ENCODE results near the gene NENF.

Gene NENF

DNA sequence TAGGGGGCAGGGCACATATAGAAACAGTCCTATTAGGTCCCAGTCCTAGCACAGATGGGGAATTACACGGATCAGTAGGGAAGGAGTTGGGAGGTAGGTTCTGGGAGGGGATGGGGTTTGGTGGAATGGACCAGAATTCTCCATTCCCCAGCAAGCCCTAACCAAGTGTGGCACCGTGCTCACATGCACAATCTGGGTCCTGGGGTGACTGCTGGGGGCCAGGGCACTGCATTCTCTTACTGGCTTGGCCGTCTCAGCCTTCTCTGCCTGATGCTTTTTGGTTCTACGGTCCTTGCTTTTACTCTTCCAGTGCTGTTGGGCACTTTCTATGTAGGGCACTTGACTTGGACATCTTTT is 53.9 kb downstream of the NENF start:
- Histone ChIP-seq H3K9ac (ENCODE audit: low read depth, low read length, poor library complexity, severe bottlenecking) (no peak overlapping the region), H3F3A (ENCODE audit: low read depth) (no peaks in the 10 kb centered on the region), H3K79me2 (ENCODE audit: insufficient read depth, low read length) (no peaks in the 10 kb centered on the region), H3K9me3 (ENCODE audit: insufficient read depth, low read depth, low read length) (no peaks in the 10 kb centered on the region), H3K4me2 (ENCODE audit: low read depth, low read length, poor library complexity, severe bottlenecking) (no peak overlapping the region), H3K4me3 (ENCODE audit: low read length, poor library complexity, severe bottlenecking) (no peak overlapping the region), H2AFZ (ENCODE audit: low read length) (no peak overlapping the region), H4K20me1 (ENCODE audit: insufficient read depth, low read length, poor library complexity, severe bottlenecking) (no peaks in the 10 kb centered on the region), H3K27me3 (ENCODE audit: insufficient read depth, low read length, poor library complexity, severe bottlenecking) (no peaks in the 10 kb centered on the region), H3K9me2 (replicated peaks; ENCODE audit: low read depth, low read length) (no peaks in the 10 kb centered on the region), H3K4me1 (ENCODE audit: insufficient read depth, low read length, poor library complexity, severe bottlenecking) (no peaks in the 10 kb centered on the region), H3K36me3 (ENCODE audit: insufficient read depth, low read length) (no peaks in the 10 kb centered on the region)
- TF ChIP-seq EZH2phosphoT487 (IDR thresholded peaks at IDR 0.05; ENCODE audit: borderline replicate concordance): no peak
- TF ChIP-seq, protein P1, sequence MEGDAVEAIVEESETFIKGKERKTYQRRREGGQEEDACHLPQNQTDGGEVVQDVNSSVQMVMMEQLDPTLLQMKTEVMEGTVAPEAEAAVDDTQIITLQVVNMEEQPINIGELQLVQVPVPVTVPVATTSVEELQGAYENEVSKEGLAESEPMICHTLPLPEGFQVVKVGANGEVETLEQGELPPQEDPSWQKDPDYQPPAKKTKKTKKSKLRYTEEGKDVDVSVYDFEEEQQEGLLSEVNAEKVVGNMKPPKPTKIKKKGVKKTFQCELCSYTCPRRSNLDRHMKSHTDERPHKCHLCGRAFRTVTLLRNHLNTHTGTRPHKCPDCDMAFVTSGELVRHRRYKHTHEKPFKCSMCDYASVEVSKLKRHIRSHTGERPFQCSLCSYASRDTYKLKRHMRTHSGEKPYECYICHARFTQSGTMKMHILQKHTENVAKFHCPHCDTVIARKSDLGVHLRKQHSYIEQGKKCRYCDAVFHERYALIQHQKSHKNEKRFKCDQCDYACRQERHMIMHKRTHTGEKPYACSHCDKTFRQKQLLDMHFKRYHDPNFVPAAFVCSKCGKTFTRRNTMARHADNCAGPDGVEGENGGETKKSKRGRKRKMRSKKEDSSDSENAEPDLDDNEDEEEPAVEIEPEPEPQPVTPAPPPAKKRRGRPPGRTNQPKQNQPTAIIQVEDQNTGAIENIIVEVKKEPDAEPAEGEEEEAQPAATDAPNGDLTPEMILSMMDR (conservative IDR thresholded peaks at IDR 0.05; ENCODE audit: low read length): no peak

DNA sequence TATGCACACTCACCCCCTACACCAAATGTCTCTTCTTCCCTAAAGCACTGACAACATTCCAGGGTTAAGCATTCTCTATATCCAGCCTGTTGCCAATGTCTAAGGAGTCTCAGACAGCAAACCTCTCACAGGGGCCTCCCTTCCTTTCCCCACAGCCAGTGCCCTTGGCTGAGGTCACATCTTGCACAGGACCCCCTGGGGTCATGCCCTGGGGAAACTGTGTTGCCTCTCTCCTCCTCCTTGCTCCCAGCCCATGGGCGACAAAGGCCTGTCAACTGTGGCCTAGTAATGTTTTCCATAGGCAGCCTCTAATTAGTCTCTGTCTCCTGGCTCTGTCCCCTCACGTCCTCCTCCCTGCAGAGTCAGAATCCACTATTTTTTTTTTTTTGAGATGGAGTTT is 54.6 kb downstream of the NENF start:
- Histone ChIP-seq H3K4me2 (ENCODE audit: low read depth, low read length, poor library complexity, severe bottlenecking) (no peak overlapping the region), H3K4me3 (ENCODE audit: low read length, poor library complexity, severe bottlenecking) (no peak overlapping the region), H3K36me3 (ENCODE audit: insufficient read depth, low read length) (no peaks in the 10 kb centered on the region), H4K20me1 (ENCODE audit: insufficient read depth, low read length, poor library complexity, severe bottlenecking) (no peaks in the 10 kb centered on the region), H3K27me3 (ENCODE audit: insufficient read depth, low read length, poor library complexity, severe bottlenecking) (no peaks in the 10 kb centered on the region), H3F3A (ENCODE audit: low read depth) (no peaks in the 10 kb centered on the region), H3K79me2 (ENCODE audit: insufficient read depth, low read length) (no peaks in the 10 kb centered on the region), H3K9me3 (ENCODE audit: insufficient read depth, low read depth, low read length) (no peaks in the 10 kb centered on the region), H3K9me2 (replicated peaks; ENCODE audit: low read depth, low read length) (no peaks in the 10 kb centered on the region), H3K9ac (ENCODE audit: low read depth, low read length, poor library complexity, severe bottlenecking) (no peak overlapping the region), H3K4me1 (ENCODE audit: insufficient read depth, low read length, poor library complexity, severe bottlenecking) (no peaks in the 10 kb centered on the region), H2AFZ (ENCODE audit: low read length) (no peak overlapping the region)
- no peak for TF ChIP-seq EZH2phosphoT487 (IDR thresholded peaks at IDR 0.05; ENCODE audit: borderline replicate concordance)
- TF ChIP-seq, protein P1 (conservative IDR thresholded peaks at IDR 0.05; ENCODE audit: low read length): no peak

DNA sequence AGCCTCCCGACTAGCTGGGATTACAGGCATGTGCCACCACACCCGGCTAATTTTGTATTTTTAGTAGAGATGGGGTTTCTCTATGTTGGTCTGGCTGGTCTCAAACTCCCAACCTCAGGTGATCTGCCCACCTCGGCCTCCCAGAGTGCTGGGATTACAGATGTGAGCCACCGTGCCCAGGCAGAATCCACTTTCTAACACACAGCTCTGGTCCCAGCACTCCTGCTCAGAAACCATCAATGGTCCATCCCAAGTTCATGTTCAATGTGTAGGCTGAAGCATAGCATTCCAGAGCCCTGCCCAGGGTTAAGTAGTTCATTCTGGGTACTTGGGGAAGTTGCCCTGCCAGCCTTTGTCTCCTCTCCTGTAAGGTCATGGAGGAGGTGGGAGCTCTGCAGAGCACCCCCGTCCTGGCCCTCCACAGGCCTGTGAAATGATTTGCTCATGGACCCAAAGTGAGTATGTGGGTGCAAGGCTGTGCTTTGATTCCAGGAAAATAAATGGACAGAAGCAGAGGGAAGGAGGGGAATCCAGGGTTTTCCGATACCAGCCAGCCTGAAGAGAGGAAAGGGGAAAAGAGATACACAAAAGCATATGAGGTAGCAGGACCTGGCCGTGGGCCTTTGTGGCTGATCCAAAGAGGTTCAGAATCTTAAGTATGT is 55.2 kb downstream of the NENF start:
- H3K36me3 ChIP-seq (ENCODE audit: insufficient read depth, low read length): no peaks in the 10 kb centered on the region
- H3K9ac ChIP-seq (ENCODE audit: low read depth, low read length, poor library complexity, severe bottlenecking): no peak overlapping the region
- no peaks in the 10 kb centered on the region for H4K20me1 ChIP-seq (ENCODE audit: insufficient read depth, low read length, poor library complexity, severe bottlenecking)
- H3K9me3 ChIP-seq (ENCODE audit: insufficient read depth, low read depth, low read length): no peaks in the 10 kb centered on the region
- no peaks in the 10 kb centered on the region for H3K4me1 ChIP-seq (ENCODE audit: insufficient read depth, low read length, poor library complexity, severe bottlenecking)
- H2AFZ ChIP-seq (ENCODE audit: low read length): no peak overlapping the region
- H3K4me3 ChIP-seq (ENCODE audit: low read length, poor library complexity, severe bottlenecking): no peak overlapping the region
- H3F3A ChIP-seq (ENCODE audit: low read depth): no peaks in the 10 kb centered on the region
- H3K27me3 ChIP-seq (ENCODE audit: insufficient read depth, low read length, poor library complexity, severe bottlenecking): no peaks in the 10 kb centered on the region
- H3K4me2 ChIP-seq (ENCODE audit: low read depth, low read length, poor library complexity, severe bottlenecking): no peak overlapping the region
- H3K9me2 ChIP-seq (replicated peaks; ENCODE audit: low read depth, low read length): no peaks in the 10 kb centered on the region
- no peak for TF ChIP-seq EZH2phosphoT487 (IDR thresholded peaks at IDR 0.05; ENCODE audit: borderline replicate concordance)
- TF ChIP-seq, protein P1 (conservative IDR thresholded peaks at IDR 0.05; ENCODE audit: low read length): no peak
- no peaks in the 10 kb centered on the region for H3K79me2 ChIP-seq (ENCODE audit: insufficient read depth, low read length)
